Neural progenitor cell (in vitro differentiated cells): ENCODE measurements around the gene GRIK2.

ENCODE experiments used
- EZH2 ChIP-seq: fragments of 200-600 bp; sonication (generic); IDR thresholded peaks from 2 replicates; pipeline ENCODE4 v1.6.1; 2017; ENCODE audit warnings: antibody characterized with exemption, mild to moderate bottlenecking, moderate library complexity
- EZH2phosphoT487 ChIP-seq: fragments of 200-600 bp; sonication (generic); IDR thresholded peaks from 2 replicates; pipeline ENCODE4 v1.6.1; 2017; ENCODE audit warnings: antibody characterized with exemption
- TF ChIP-seq, protein P1 (sequence below): fragments of 200-600 bp; sonication (generic); IDR thresholded peaks from 2 replicates; pipeline ENCODE4 v1.5.1; 2017; ENCODE audit warnings: antibody characterized with exemption, mild to moderate bottlenecking

DNA sequence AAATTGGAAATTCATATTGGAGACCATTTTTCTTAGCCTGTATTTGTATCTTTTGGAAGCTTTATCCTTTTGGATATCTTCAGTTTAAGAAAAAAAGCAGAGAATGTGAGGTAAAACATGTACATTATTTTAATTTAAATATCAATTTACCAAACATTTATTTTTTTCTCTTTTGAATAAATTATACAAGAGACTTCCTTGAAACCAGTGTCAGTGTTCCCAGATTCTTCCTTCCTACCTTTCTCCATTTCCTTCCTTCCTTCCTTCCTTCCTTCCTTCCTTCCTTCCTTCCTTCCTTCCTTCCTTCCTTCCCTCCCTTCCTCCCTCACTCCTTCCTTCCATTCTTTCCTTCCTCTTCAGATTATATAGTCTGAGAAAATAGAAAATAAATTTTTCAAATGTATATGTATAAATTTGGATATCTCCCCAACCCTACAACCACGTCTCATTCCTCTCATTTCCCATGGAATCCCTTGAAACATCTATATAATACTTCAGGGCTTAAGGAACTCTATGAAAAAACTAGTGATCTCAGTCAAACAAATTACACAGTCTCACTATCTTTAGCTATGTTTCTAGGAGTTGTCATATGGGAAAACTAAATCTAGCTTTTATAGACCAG is 528.4 kb downstream of the GRIK2 start:
- TF ChIP-seq, protein P1, sequence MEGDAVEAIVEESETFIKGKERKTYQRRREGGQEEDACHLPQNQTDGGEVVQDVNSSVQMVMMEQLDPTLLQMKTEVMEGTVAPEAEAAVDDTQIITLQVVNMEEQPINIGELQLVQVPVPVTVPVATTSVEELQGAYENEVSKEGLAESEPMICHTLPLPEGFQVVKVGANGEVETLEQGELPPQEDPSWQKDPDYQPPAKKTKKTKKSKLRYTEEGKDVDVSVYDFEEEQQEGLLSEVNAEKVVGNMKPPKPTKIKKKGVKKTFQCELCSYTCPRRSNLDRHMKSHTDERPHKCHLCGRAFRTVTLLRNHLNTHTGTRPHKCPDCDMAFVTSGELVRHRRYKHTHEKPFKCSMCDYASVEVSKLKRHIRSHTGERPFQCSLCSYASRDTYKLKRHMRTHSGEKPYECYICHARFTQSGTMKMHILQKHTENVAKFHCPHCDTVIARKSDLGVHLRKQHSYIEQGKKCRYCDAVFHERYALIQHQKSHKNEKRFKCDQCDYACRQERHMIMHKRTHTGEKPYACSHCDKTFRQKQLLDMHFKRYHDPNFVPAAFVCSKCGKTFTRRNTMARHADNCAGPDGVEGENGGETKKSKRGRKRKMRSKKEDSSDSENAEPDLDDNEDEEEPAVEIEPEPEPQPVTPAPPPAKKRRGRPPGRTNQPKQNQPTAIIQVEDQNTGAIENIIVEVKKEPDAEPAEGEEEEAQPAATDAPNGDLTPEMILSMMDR, result no peak
- TF ChIP-seq EZH2phosphoT487 (no peak), EZH2 (no peak)
